Panc1 (cell line): ENCODE data around the gene GATAD2B.

ENCODE experiments used
- CTCF ChIP-seq: fragments of 450-650 bp; IDR thresholded peaks from 2 replicates; pipeline ENCODE4 v1.5.1; 2017; ENCODE audit warnings: mild to moderate bottlenecking
- POLR2AphosphoS5 ChIP-seq: IDR thresholded peaks from 2 replicates; pipeline ENCODE4 v1.6.1; 2012; ENCODE audit warnings: mild to moderate bottlenecking, low read depth, low read length, moderate library complexity

GRCh38 chr1:153783233-153784190 lies 139.3 kb downstream of the GATAD2B start:
- no peak for TF ChIP-seq CTCF
- peak; percentile 95 for TF ChIP-seq POLR2AphosphoS5
